ENCODE data around the gene DNAH2.

GRCh38 chr17:7859028-7859427 is 141.5 kb downstream of the DNAH2 start:
- TF ChIP-seq, protein P1, sequence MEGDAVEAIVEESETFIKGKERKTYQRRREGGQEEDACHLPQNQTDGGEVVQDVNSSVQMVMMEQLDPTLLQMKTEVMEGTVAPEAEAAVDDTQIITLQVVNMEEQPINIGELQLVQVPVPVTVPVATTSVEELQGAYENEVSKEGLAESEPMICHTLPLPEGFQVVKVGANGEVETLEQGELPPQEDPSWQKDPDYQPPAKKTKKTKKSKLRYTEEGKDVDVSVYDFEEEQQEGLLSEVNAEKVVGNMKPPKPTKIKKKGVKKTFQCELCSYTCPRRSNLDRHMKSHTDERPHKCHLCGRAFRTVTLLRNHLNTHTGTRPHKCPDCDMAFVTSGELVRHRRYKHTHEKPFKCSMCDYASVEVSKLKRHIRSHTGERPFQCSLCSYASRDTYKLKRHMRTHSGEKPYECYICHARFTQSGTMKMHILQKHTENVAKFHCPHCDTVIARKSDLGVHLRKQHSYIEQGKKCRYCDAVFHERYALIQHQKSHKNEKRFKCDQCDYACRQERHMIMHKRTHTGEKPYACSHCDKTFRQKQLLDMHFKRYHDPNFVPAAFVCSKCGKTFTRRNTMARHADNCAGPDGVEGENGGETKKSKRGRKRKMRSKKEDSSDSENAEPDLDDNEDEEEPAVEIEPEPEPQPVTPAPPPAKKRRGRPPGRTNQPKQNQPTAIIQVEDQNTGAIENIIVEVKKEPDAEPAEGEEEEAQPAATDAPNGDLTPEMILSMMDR (IDR thresholded peaks at IDR 0.05), result no peak
- no peak for TF ChIP-seq POLR2AphosphoS5 (IDR thresholded peaks at IDR 0.05)
- TF ChIP-seq POLR2A (IDR thresholded peaks at IDR 0.05), result no peak

Measured in breast epithelium (tissue), 3 donors.